ENCODE measurements around the gene ADAM33. TPM values are rescaled to one million over a fixed set of nuclear protein-coding genes. Genes with fewer than 3 reads are reported as not detected.

The ADAM33 gene
- total and polyA plus RNA-seq, 2 of the 13 experiments (the other 11 are each of a cell fraction or from before 2014, with no cell fraction given): not detected

DNA sequence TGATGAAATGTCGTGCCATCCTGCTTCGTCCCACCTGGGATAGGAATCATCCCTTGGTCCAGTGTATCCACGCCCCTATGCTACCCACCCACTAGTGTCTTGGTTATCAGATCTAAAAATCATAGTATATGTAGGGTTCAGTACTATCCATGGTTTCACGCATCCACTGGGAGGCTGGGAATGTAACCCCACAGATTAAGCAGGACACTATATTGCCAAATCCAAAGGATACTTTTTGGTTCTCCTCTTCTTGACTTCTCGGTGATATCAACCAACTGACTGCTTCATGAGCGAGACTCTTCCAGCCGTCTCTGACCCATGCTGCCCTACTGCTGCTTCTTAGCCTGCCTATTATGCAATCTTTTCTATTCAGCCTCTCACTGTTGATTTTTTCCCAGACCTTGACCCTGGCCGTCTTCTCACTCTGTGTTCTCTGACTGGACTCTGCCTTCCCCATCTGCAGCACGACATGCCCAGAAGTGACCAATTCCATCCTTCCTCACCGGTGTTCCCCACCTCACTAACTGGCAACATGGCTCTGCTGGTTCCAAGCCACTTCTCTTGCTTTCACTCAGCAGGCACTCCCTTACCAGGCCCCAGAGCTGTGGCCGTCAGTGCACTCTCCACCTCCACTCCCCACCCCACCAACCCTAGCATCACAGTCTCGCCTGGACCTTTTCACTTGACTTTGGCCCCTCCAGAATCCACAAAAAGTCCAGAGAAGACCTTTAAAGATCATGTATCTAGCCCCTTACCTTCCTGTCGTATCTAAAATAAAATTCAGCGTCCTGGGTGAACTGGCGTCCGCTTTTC is 53.1 kb downstream of the ADAM33 start (continued):
- TF ChIP-seq DPF2 (CRISPR knock-in tag; IDR thresholded peaks at IDR 0.05; ENCODE audit: borderline replicate concordance, low read depth) (peak; percentile 91; the same call in 1 of the 2 replicates), ZFP1 (CRISPR knock-in tag; IDR thresholded peaks at IDR 0.05) (0 out of 2 replicates have a peak, but pooled peaks have one; percentile 62), RXRB (CRISPR knock-in tag; IDR thresholded peaks at IDR 0.05; ENCODE audit: borderline replicate concordance) (peak; percentile 98), ATAD3A (CRISPR knock-in tag; IDR thresholded peaks at IDR 0.05) (peak; percentile 80; the same call in 1 of the 2 replicates), ZFP90 (CRISPR knock-in tag; IDR thresholded peaks at IDR 0.05; ENCODE audit: borderline replicate concordance) (peak; percentile 92), HDAC1 (CRISPR knock-in tag; IDR thresholded peaks at IDR 0.05) (peak; percentile 89), FOXK1 (CRISPR knock-in tag; IDR thresholded peaks at IDR 0.05; ENCODE audit: borderline replicate concordance, low read depth) (peak; percentile 87; the same call in 1 of the 2 replicates), ZNF33B (CRISPR knock-in tag; IDR thresholded peaks at IDR 0.05) (peak; percentile 61; the same call in 1 of the 2 replicates), ZNF292 (CRISPR knock-in tag; IDR thresholded peaks at IDR 0.05; ENCODE audit: borderline replicate concordance, low read depth) (peak; percentile 97; the same call in 1 of the 2 replicates), ZNF225 (CRISPR knock-in tag; IDR thresholded peaks at IDR 0.05) (no peak), BORCS8-MEF2B (CRISPR knock-in tag; IDR thresholded peaks at IDR 0.05) (peak; percentile 84), NFKBIZ (CRISPR knock-in tag; IDR thresholded peaks at IDR 0.05) (peak; percentile 73; the same call in 1 of the 2 replicates), SOX6 (IDR thresholded peaks at IDR 0.05) (no peak), SOX6 (CRISPR knock-in tag; IDR thresholded peaks at IDR 0.05) (peak; percentile 96), ZNF224 (CRISPR knock-in tag; IDR thresholded peaks at IDR 0.05) (no peak), FOSL2 (CRISPR knock-in tag; IDR thresholded peaks at IDR 0.05) (peak; percentile 79), HNRNPK (IDR thresholded peaks at IDR 0.05; ENCODE audit: low read depth, low read length, poor library complexity, severe bottlenecking) (no peak)
- TF ChIP-seq, protein P1, sequence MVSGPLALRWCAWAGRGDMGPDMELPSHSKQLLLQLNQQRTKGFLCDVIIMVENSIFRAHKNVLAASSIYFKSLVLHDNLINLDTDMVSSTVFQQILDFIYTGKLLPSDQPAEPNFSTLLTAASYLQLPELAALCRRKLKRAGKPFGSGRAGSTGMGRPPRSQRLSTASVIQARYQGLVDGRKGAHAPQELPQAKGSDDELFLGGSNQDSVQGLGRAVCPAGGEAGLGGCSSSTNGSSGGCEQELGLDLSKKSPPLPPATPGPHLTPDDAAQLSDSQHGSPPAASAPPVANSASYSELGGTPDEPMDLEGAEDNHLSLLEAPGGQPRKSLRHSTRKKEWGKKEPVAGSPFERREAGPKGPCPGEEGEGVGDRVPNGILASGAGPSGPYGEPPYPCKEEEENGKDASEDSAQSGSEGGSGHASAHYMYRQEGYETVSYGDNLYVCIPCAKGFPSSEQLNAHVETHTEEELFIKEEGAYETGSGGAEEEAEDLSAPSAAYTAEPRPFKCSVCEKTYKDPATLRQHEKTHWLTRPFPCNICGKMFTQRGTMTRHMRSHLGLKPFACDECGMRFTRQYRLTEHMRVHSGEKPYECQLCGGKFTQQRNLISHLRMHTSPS (CRISPR knock-in tag; IDR thresholded peaks at IDR 0.05; ENCODE audit: low read depth): peak; percentile 29; the same call in 1 of the 2 replicates
- TF ChIP-seq, protein P2, sequence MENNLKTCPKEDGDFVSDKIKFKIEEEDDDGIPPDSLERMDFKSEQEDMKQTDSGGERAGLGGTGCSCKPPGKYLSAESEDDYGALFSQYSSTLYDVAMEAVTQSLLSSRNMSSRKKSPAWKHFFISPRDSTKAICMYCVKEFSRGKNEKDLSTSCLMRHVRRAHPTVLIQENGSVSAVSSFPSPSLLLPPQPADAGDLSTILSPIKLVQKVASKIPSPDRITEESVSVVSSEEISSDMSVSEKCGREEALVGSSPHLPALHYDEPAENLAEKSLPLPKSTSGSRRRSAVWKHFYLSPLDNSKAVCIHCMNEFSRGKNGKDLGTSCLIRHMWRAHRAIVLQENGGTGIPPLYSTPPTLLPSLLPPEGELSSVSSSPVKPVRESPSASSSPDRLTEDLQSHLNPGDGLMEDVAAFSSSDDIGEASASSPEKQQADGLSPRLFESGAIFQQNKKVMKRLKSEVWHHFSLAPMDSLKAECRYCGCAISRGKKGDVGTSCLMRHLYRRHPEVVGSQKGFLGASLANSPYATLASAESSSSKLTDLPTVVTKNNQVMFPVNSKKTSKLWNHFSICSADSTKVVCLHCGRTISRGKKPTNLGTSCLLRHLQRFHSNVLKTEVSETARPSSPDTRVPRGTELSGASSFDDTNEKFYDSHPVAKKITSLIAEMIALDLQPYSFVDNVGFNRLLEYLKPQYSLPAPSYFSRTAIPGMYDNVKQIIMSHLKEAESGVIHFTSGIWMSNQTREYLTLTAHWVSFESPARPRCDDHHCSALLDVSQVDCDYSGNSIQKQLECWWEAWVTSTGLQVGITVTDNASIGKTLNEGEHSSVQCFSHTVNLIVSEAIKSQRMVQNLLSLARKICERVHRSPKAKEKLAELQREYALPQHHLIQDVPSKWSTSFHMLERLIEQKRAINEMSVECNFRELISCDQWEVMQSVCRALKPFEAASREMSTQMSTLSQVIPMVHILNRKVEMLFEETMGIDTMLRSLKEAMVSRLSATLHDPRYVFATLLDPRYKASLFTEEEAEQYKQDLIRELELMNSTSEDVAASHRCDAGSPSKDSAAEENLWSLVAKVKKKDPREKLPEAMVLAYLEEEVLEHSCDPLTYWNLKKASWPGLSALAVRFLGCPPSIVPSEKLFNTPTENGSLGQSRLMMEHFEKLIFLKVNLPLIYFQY (CRISPR knock-in tag; IDR thresholded peaks at IDR 0.05; ENCODE audit: borderline replicate concordance): peak; percentile 37; the same call in 1 of the 2 replicates
- TF ChIP-seq, protein P3, sequence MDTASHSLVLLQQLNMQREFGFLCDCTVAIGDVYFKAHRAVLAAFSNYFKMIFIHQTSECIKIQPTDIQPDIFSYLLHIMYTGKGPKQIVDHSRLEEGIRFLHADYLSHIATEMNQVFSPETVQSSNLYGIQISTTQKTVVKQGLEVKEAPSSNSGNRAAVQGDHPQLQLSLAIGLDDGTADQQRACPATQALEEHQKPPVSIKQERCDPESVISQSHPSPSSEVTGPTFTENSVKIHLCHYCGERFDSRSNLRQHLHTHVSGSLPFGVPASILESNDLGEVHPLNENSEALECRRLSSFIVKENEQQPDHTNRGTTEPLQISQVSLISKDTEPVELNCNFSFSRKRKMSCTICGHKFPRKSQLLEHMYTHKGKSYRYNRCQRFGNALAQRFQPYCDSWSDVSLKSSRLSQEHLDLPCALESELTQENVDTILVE (CRISPR knock-in tag; IDR thresholded peaks at IDR 0.05): no peak
- TF ChIP-seq, protein P4, sequence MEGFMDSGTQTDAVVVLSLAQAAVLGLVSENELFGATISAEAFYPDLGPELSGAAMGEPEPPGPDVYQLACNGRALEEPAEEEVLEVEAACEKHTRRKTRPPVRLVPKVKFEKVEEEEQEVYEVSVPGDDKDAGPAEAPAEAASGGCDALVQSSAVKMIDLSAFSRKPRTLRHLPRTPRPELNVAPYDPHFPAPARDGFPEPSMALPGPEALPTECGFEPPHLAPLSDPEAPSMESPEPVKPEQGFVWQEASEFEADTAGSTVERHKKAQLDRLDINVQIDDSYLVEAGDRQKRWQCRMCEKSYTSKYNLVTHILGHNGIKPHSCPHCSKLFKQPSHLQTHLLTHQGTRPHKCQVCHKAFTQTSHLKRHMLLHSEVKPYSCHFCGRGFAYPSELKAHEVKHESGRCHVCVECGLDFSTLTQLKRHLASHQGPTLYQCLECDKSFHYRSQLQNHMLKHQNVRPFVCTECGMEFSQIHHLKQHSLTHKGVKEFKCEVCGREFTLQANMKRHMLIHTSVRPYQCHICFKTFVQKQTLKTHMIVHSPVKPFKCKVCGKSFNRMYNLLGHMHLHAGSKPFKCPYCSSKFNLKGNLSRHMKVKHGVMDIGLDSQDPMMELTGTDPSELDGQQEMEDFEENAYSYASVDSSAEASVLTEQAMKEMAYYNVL (CRISPR knock-in tag; IDR thresholded peaks at IDR 0.05; ENCODE audit: borderline replicate concordance): peak; percentile 91
